ENCODE data around the gene TINCR.

- no peak for TF ChIP-seq CTCF (conservative IDR thresholded peaks at IDR 0.05; ENCODE audit: low read depth, low read length)
- no peak for TF ChIP-seq EZH2 (IDR thresholded peaks at IDR 0.05; ENCODE audit: borderline replicate concordance, low read depth, low read length, poor library complexity, severe bottlenecking)
These were observed 23.1 kb upstream of the TINCR start for GRCh38 chr19:5590865-5591154.
